ENCODE data around the gene SUCO.

DNA sequence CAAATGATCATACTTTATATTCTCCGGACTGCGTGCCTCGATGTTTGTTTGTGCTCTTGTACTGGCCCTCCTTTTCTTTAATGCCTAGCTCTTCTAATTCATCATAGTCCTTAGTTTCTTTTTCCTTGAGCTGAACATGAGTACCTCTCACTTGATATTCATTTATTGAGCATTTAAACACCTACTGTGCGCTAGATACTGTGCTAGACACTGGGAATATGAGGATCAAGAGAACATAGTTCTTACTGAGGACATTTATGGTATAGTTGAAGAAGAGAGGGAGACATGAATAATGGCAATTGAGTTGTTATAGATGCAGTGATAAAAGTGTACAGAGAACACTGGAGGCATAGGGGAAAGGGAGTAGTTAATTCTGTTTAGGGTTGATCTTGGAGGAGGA, 22.0 kb downstream of the SUCO start:
- TF ChIP-seq, protein P1, sequence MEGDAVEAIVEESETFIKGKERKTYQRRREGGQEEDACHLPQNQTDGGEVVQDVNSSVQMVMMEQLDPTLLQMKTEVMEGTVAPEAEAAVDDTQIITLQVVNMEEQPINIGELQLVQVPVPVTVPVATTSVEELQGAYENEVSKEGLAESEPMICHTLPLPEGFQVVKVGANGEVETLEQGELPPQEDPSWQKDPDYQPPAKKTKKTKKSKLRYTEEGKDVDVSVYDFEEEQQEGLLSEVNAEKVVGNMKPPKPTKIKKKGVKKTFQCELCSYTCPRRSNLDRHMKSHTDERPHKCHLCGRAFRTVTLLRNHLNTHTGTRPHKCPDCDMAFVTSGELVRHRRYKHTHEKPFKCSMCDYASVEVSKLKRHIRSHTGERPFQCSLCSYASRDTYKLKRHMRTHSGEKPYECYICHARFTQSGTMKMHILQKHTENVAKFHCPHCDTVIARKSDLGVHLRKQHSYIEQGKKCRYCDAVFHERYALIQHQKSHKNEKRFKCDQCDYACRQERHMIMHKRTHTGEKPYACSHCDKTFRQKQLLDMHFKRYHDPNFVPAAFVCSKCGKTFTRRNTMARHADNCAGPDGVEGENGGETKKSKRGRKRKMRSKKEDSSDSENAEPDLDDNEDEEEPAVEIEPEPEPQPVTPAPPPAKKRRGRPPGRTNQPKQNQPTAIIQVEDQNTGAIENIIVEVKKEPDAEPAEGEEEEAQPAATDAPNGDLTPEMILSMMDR (IDR thresholded peaks at IDR 0.05), result no peak
- TF ChIP-seq POLR2A (IDR thresholded peaks at IDR 0.05), result no peak
